Spleen (tissue), 11 donors: ENCODE measurements around the gene LRMDA. TPM values are rescaled to one million over a fixed set of nuclear protein-coding genes. Genes with fewer than 3 reads are reported as not detected.

Experiments used
- DNase-seq: peaks from one replicate; pipeline ENCODE4 v3.0.0-alpha.2; 2020
- H3K27ac ChIP-seq, 8 donors: fragments of 200-600 bp; sonication (generic) in 7 of 8; 1 replicate in 4 of 8; 2 replicates in 4 of 8; pipeline versions ENCODE4 v1.5.0 to v1.8.0; 2016 to 2021; ENCODE audit warnings: inconsistent platforms in 4 of 8, mild to moderate bottlenecking in 4 of 8, moderate library complexity in 1 of 8
- H3K27me3 ChIP-seq, 7 donors: fragments of 200-600 bp; sonication (generic) in 6 of 7; replicated peaks in 1 of 7; 1 replicate in 4 of 7; 2 replicates in 3 of 7; pipeline versions ENCODE4 v1.5.0 to v1.8.0; 2016 to 2021; ENCODE audit warnings: inconsistent platforms in 3 of 7, mild to moderate bottlenecking in 1 of 7
- H3K36me3 ChIP-seq, 6 donors: fragments of 200-600 bp; sonication (generic) in 5 of 6; 1 replicate in 4 of 6; 2 replicates in 2 of 6; pipeline versions ENCODE4 v1.5.0 to v1.8.0; 2016 to 2021; ENCODE audit warnings: inconsistent platforms in 2 of 6
- H3K4me1 ChIP-seq, 6 donors: fragments of 200-600 bp; sonication (generic) in 5 of 6; 1 replicate in 3 of 6; 2 replicates in 3 of 6; pipeline versions ENCODE4 v1.5.0 to v1.8.0; 2016 to 2021; ENCODE audit warnings: inconsistent platforms in 3 of 6
- H3K4me3 ChIP-seq, 8 donors: fragments of 200-600 bp; sonication (generic) in 7 of 8; 1 replicate in 4 of 8; 2 replicates in 4 of 8; pipeline versions ENCODE4 v1.5.0 to v1.8.0; 2016 to 2021; ENCODE audit warnings: inconsistent platforms in 4 of 8, mild to moderate bottlenecking in 4 of 8, moderate library complexity in 2 of 8
- H3K9me3 ChIP-seq, 8 donors: fragments of 200-600 bp; sonication (generic) in 7 of 8; 1 replicate in 4 of 8; 2 replicates in 4 of 8; pipeline versions ENCODE4 v1.5.0 to v1.8.0; 2016 to 2021; ENCODE audit warnings: inconsistent platforms in 4 of 8
- POLR2A ChIP-seq, 3 donors: fragments of 450-650 bp; IDR thresholded peaks; one replicate each; pipeline ENCODE4 v1.5.1; 2017; ENCODE audit warnings: antibody characterized with exemption in 3 of 3, mild to moderate bottlenecking in 1 of 3
- POLR2AphosphoS5 ChIP-seq, 3 donors: sonication (generic); formaldehyde crosslinking; IDR thresholded peaks; one replicate each; pipeline ENCODE4 v1.5.1; 2017; ENCODE audit warnings: antibody characterized with exemption in 3 of 3
- WGBS, 5 donors: extraction: QIAGEN DNeasy Blood & Tissue Kit in 3 of 5; methylation state at CpG; one replicate each; pipeline versions ENCODE4 v1.1.5 to v1.1.7; 2013 to 2018; 5-methylcytosine and 5-hydroxymethylcytosine counted together
- intact Hi-C: fragments of 100-400 bp; cut with DNase I; formaldehyde crosslinking; loops from one replicate; pipeline ENCODE4 v1.15.0; 2023; ENCODE audit warnings: low total_unique reads
- polyA plus RNA-seq, 3 donors: library from polyadenylated mRNA; stranded (reverse); fragments of 200-250 nt; gene quantifications; one replicate each; pipeline ENCODE4 v1.2.1, GENCODE V29; 2013
- total RNA-seq, 7 donors: library from RNA; depleted of rRNA in 3 of 7; stranded (reverse); fragments of >200 nt in 3 of 7; fragmentation: NEBNext Ultra II Directional in 4 of 7; extraction: Animal tissue kit (Norgen Biotek cat#: 25700) in 4 of 7; gene quantifications; one replicate each; pipeline versions ENCODE4 v1.1.0 to v1.2.1, GENCODE V29; 2016 to 2021
- TF ChIP-seq, protein P1 (sequence below), 11 experiments: fragments of 200-600 bp in 7 of 11; fragments of 450-650 bp in 4 of 11; sonication (generic) in 4 of 11; IDR thresholded peaks in 8 of 11; conservative IDR thresholded peaks in 3 of 11; 1 replicate in 7 of 11; 2 replicates in 4 of 11; pipeline versions ENCODE4 v1.4.0 to v1.8.0; 2016 to 2021; ENCODE audit warnings: antibody characterized with exemption in 11 of 11, inconsistent platforms in 4 of 11, mild to moderate bottlenecking in 1 of 11
- donor health status: healthy with polysubstance abuse.
- donor health status: DM: no; HTN: no; CAD: no; lungs with moderate emphysema.
- donor health status: DM: no; HTN: no; CAD: no.
- donor health status: Bipolar disorder and iron deficiency.
- donor health status: healthy.
- donor health status: DM: no; HTN: no; CAD: no.
- donor health status: DM: yes; HTN: yes; CAD: no.

LRMDA gene
- total and polyA plus RNA-seq, 10 donors, result 7.3 to 46.6 (median 28.2) TPM

DNA sequence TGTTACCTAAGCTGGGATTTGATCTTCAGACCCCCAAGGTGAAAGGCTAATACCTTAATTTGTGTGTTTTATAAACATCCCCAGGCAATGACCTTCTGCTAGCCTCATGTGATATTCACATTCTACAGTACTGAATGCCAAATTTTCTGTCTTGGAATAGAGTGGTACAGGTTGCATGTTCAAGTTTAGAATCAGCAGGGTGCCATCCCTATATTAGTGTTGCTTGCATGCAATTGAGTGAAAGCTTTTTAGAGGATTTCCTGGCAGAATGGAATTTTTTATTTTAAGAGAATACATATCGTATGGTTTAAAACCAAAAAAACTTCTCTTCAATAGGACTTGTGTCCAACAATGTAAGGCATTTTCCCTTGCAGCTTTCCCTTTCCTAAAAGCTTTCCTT is 107.3 kb downstream of the LRMDA start:
- TF ChIP-seq POLR2A (IDR thresholded peaks at IDR 0.05) (no peak), POLR2AphosphoS5 (IDR thresholded peaks at IDR 0.05) (no peak)
- TF ChIP-seq, protein P1, sequence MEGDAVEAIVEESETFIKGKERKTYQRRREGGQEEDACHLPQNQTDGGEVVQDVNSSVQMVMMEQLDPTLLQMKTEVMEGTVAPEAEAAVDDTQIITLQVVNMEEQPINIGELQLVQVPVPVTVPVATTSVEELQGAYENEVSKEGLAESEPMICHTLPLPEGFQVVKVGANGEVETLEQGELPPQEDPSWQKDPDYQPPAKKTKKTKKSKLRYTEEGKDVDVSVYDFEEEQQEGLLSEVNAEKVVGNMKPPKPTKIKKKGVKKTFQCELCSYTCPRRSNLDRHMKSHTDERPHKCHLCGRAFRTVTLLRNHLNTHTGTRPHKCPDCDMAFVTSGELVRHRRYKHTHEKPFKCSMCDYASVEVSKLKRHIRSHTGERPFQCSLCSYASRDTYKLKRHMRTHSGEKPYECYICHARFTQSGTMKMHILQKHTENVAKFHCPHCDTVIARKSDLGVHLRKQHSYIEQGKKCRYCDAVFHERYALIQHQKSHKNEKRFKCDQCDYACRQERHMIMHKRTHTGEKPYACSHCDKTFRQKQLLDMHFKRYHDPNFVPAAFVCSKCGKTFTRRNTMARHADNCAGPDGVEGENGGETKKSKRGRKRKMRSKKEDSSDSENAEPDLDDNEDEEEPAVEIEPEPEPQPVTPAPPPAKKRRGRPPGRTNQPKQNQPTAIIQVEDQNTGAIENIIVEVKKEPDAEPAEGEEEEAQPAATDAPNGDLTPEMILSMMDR (IDR thresholded peaks at IDR 0.05 in 8 of 11, conservative IDR thresholded peaks at IDR 0.05 in 3 of 11), result no peak
- Histone ChIP-seq H3K4me3 (no peak overlapping the region), H3K27ac (no peak overlapping the region), H3K27me3 (no peaks in the 10 kb centered on the region), H3K9me3 (no peaks in the 10 kb centered on the region), H3K36me3 (no peaks in the 10 kb centered on the region), H3K4me1 (peaks cover 0 to 7% (median 3%) of the 10 kb centered on the region in 6 donors)
- intact Hi-C loops, result no loop called here
- WGBS, 5 donors, result 60 to 86% (median 74%) methylated on average over 1 of the region's 1 CpG
- DNase-seq, result no peak

DNA sequence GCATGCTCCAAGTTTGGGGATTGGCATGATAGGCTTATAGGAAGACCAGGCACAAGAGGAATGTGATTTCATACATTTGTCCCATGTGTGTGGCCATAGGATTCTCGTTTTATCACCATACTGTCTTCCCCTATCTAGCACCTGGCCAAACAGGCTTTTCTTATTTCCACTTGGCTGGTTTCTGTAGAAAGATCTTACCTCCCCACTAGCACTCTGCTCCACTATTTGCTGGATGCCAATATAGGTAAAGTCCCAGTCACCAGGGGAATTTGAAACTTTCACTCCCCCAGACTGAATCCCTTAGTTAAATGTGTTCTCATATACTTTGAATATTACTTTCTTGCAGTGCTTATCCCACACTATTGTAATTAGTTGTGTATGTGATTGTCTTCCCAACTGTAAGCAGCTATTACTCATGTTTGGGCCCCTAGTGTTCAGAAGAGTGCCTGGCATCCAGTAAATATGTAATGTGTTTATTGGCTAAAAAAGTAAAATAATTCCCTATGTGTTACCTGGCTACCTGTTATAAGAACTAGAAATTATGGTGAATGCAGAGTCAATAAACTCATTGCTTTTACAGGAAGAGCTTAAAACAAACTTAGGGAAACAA is 109.0 kb downstream of the LRMDA start:
- Histone ChIP-seq H3K27me3 (no peaks in the 10 kb centered on the region), H3K4me3 (no peak overlapping the region), H3K9me3 (no peaks in the 10 kb centered on the region), H3K36me3 (no peaks in the 10 kb centered on the region), H3K27ac (no peak overlapping the region), H3K4me1 (peaks cover 0 to 18% (median 11%) of the 10 kb centered on the region in 6 donors)
- DNase-seq, result no peak
- WGBS, 5 donors, result 63 to 73% (median 67%) methylated on average over 1 of the region's 1 CpG
- intact Hi-C loops, result no loop called here
- TF ChIP-seq, protein P1 (IDR thresholded peaks at IDR 0.05 in 8 of 11, conservative IDR thresholded peaks at IDR 0.05 in 3 of 11), result no peak
- TF ChIP-seq POLR2AphosphoS5 (IDR thresholded peaks at IDR 0.05) (no peak), POLR2A (IDR thresholded peaks at IDR 0.05) (no peak)

GRCh38 chr10:75540981-75541380 is 109.6 kb downstream of the LRMDA start:
- 67 to 91% (median 83%) methylated on average over 4 of the region's 4 CpGs for WGBS, 5 donors
- intact Hi-C loops, result no loop called here

GRCh38 chr10:75541411-75541810 is 110.0 kb downstream of the LRMDA start:
- Histone ChIP-seq H3K27me3 (no peaks in the 10 kb centered on the region), H3K36me3 (no peaks in the 10 kb centered on the region), H3K4me1 (peaks cover 0 to 18% (median 11%) of the 10 kb centered on the region in 6 donors), H3K9me3 (no peaks in the 10 kb centered on the region), H3K27ac (no peak overlapping the region), H3K4me3 (no peak overlapping the region)
- no peak for DNase-seq
- TF ChIP-seq POLR2AphosphoS5 (IDR thresholded peaks at IDR 0.05), result no peak
- TF ChIP-seq POLR2A (IDR thresholded peaks at IDR 0.05), result no peak
- TF ChIP-seq, protein P1 (IDR thresholded peaks at IDR 0.05 in 8 of 11, conservative IDR thresholded peaks at IDR 0.05 in 3 of 11), result no peak
- WGBS, 5 donors, result 85 to 92% (median 90%) methylated on average over 2 of the region's 2 CpGs
- intact Hi-C loops, result no loop called here

More at GRCh38 chr10:75540981-75541380, 109.6 kb downstream of the LRMDA start:
- H3K9me3 ChIP-seq, result no peaks in the 10 kb centered on the region
- H3K4me3 ChIP-seq, result no peak overlapping the region
- no peaks in the 10 kb centered on the region for H3K36me3 ChIP-seq
- TF ChIP-seq POLR2AphosphoS5 (IDR thresholded peaks at IDR 0.05), result no peak
- TF ChIP-seq POLR2A (IDR thresholded peaks at IDR 0.05), result no peak
- TF ChIP-seq, protein P1 (IDR thresholded peaks at IDR 0.05 in 8 of 11, conservative IDR thresholded peaks at IDR 0.05 in 3 of 11), result no peak
- H3K27ac ChIP-seq, result no peak overlapping the region
- DNase-seq, result no peak
- H3K27me3 ChIP-seq, result no peaks in the 10 kb centered on the region
- peaks cover 0 to 18% (median 11%) of the 10 kb centered on the region in 6 donors for H3K4me1 ChIP-seq
